IMR-90 (cell line): ENCODE results near the gene NAA10. TPM values are rescaled to one million over a fixed set of nuclear protein-coding genes. Genes with fewer than 3 reads are reported as not detected.

Experiments
- ATAC-seq: fragments of 200-7000 bp; cut with Tn5 transposase; 2 replicates; pipeline ENCODE4 v1.9.1; 2020; ENCODE audit warnings: low read depth, mild to moderate bottlenecking, moderate library complexity
- BruUV-seq: library from RNA; stranded (reverse); fragments of 400-500 nt; replicated peaks from 2 replicates; lab custom pipeline; 2021; lab: Mats Ljungman, UMichigan
- CTCF ChIA-PET: fragments of 300-600 bp; formaldehyde crosslinking; extraction: SDS; loops from one replicate; lab custom pipeline; 2021; ENCODE audit warnings: antibody characterized with exemption; lab: Yijun Ruan, JAX
- POLR2A ChIA-PET: fragments of 300-600 bp; sonication (Branson Sonifier 250); formaldehyde crosslinking; loops from one replicate; lab custom pipeline; 2022; ENCODE audit warnings: antibody characterized with exemption; ENCODE audit not compliant: unreplicated experiment; lab: Charles Lee
- DNase-seq: peaks from one replicate; pipeline ENCODE4 v3.0.0; 2013
- H2AFZ ChIP-seq: replicated peaks from 2 replicates; pipeline ENCODE3; 2013; ENCODE audit warnings: low read length, mild to moderate bottlenecking; ENCODE audit not compliant: poor library complexity
- H2AK5ac ChIP-seq: 2 replicates; pipeline ENCODE4 v1.6.1; 2013; ENCODE audit warnings: low read depth, low read length, inconsistent platforms
- H2AK9ac ChIP-seq: replicated peaks from 2 replicates; pipeline ENCODE3; 2013; ENCODE audit warnings: mild to moderate bottlenecking, low read depth, low read length, moderate library complexity; ENCODE audit not compliant: poor library complexity
- H2BK120ac ChIP-seq: 2 replicates; pipeline ENCODE4 v1.6.1; 2013; ENCODE audit warnings: low read depth, low read length, inconsistent platforms
- H2BK15ac ChIP-seq: 3 replicates; pipeline ENCODE4 v1.6.1; 2013; ENCODE audit warnings: low read depth, low read length, inconsistent platforms
- H2BK20ac ChIP-seq: 2 replicates; pipeline ENCODE4 v1.6.1; 2013; ENCODE audit warnings: low read depth, mild to moderate bottlenecking, inconsistent platforms, low read length, moderate library complexity
- H2BK5ac ChIP-seq: 2 replicates; pipeline ENCODE4 v1.6.1; 2013; ENCODE audit warnings: mild to moderate bottlenecking, low read depth, low read length, inconsistent platforms; ENCODE audit not compliant: poor library complexity, severe bottlenecking
- H3K14ac ChIP-seq: replicated peaks from 2 replicates; pipeline ENCODE4 v1.6.1; 2013; ENCODE audit warnings: low read depth, low read length, inconsistent platforms
- H3K18ac ChIP-seq: 2 replicates; pipeline ENCODE4 v1.6.1; 2013; ENCODE audit warnings: low read depth, low read length, control low read depth
- H3K23ac ChIP-seq: 2 replicates; pipeline ENCODE4 v1.6.1; 2013; ENCODE audit warnings: low read depth, low read length, inconsistent platforms
- H3K27ac ChIP-seq: 2 replicates; pipeline ENCODE4 v1.5.1; 2013; ENCODE audit warnings: mild to moderate bottlenecking, control low read depth, low read length; ENCODE audit not compliant: insufficient read depth
- H3K27me3 ChIP-seq: 2 replicates; pipeline ENCODE4 v1.6.1; 2013; ENCODE audit warnings: low read length; ENCODE audit not compliant: control insufficient read depth, insufficient read depth
- H3K36me3 ChIP-seq: 2 replicates; pipeline ENCODE4 v1.6.1; 2013; ENCODE audit warnings: low read length, mixed read lengths; ENCODE audit not compliant: control insufficient read depth, insufficient read depth
- H3K4ac ChIP-seq: 2 replicates; pipeline ENCODE4 v1.6.1; 2013; ENCODE audit warnings: low read depth, low read length, inconsistent platforms
- H3K4me1 ChIP-seq: 2 replicates; pipeline ENCODE4 v1.6.1; 2013; ENCODE audit warnings: low read length, mixed read lengths; ENCODE audit not compliant: control insufficient read depth, insufficient read depth
- H3K4me2 ChIP-seq: 2 replicates; pipeline ENCODE4 v1.6.1; 2013; ENCODE audit warnings: low read depth, mild to moderate bottlenecking, control low read depth, low read length, moderate library complexity
- H3K4me3 ChIP-seq: 2 replicates; pipeline ENCODE4 v1.5.1; 2013; ENCODE audit warnings: low read depth, mild to moderate bottlenecking, control low read depth, low read length, moderate library complexity; ENCODE audit not compliant: insufficient read depth
- H3K56ac ChIP-seq: 2 replicates; pipeline ENCODE4 v1.6.1; 2013; ENCODE audit warnings: low read length, inconsistent platforms; ENCODE audit not compliant: insufficient read depth; ENCODE audit errors: extremely low read depth
- H3K79me1 ChIP-seq, 2 experiments: 2 replicates each; pipeline ENCODE4 v1.6.1; 2013; ENCODE audit warnings: low read length in 2 of 2, inconsistent platforms in 1 of 2, low read depth in 1 of 2
- H3K9ac ChIP-seq: 2 replicates; pipeline ENCODE4 v1.6.1; 2013; ENCODE audit warnings: low read depth, low read length, control low read depth
- H3K9me1 ChIP-seq: 2 replicates; pipeline ENCODE4 v1.6.1; 2013; ENCODE audit warnings: low read length, inconsistent platforms; ENCODE audit not compliant: insufficient read depth
- H3K9me3 ChIP-seq: 2 replicates; pipeline ENCODE4 v1.6.1; 2013; ENCODE audit warnings: low read length; ENCODE audit not compliant: control insufficient read depth, insufficient read depth
- H4K20me1 ChIP-seq: 2 replicates; pipeline ENCODE4 v1.6.1; 2013; ENCODE audit warnings: low read length, inconsistent platforms; ENCODE audit not compliant: insufficient read depth
- H4K5ac ChIP-seq: 2 replicates; pipeline ENCODE4 v1.6.1; 2013; ENCODE audit warnings: mild to moderate bottlenecking, low read depth, low read length, control low read depth
- H4K8ac ChIP-seq, 2 experiments: 2 replicates each; pipeline ENCODE4 v1.6.1; 2013; ENCODE audit warnings: low read depth in 2 of 2, low read length in 2 of 2, control low read depth in 1 of 2, inconsistent platforms in 1 of 2
- H4K91ac ChIP-seq: 2 replicates; pipeline ENCODE4 v1.6.1; 2013; ENCODE audit warnings: low read depth, low read length, inconsistent platforms; ENCODE audit not compliant: insufficient read depth
- FOS ChIP-seq: fragments of 150-350 bp; IDR thresholded peaks from 2 replicates; pipeline ENCODE4 v1.6.1; 2016; ENCODE audit warnings: low read depth, low read length
- POLR2A ChIP-seq: IDR thresholded peaks from 2 replicates; pipeline ENCODE4 v1.6.1; 2012; ENCODE audit warnings: mild to moderate bottlenecking, low read depth, low read length
- WGBS, 2 experiments: methylation state at CpG; one replicate each; pipeline versions ENCODE4 v1.1.5 to v1.1.7; 2013; ENCODE audit warnings: missing lambda C conversion rate in 2 of 2; ENCODE audit not compliant: insufficient read length in 1 of 2; ENCODE audit errors: extremely low coverage in 2 of 2; 5-methylcytosine and 5-hydroxymethylcytosine counted together
- dilution Hi-C: fragments of 300-500 bp; cut with HindIII; formaldehyde crosslinking; loops from one replicate; pipeline ENCODE4 v1.14.3; 2018; ENCODE audit warnings: low sequenced_read_pairs; ENCODE audit not compliant: unreplicated experiment
- in situ Hi-C: fragments of 300-500 bp; cut with MboI; formaldehyde crosslinking; loops from 3 replicates; pipeline ENCODE4 v1.14.3; 2019; ENCODE audit warnings: low sequenced_read_pairs, inconsistent platforms, mixed read lengths
- intact Hi-C: fragments of 100-400 bp; cut with micrococcal nuclease; formaldehyde crosslinking; loops from 2 replicates; pipeline ENCODE4 v1.10.0; 2022
- polyA plus RNA-seq, 3 experiments: library from polyadenylated mRNA; depleted of rRNA; stranded (reverse); fragments of >200 nt; gene quantifications; 2 replicates each; pipeline ENCODE4 v1.2.3, GENCODE V29; 2012; ENCODE audit warnings: low replicate concordance in 1 of 3
- total RNA-seq: library from RNA; depleted of rRNA; stranded (reverse); fragments of >200 nt; gene quantifications from 2 replicates; pipeline ENCODE4 v1.2.3, GENCODE V29; 2012

The NAA10 gene
- total and polyA plus RNA-seq, 2 of the 4 experiments (the other 2 are of a cell fraction), result 98.6 to 172 TPM

- no peak for TF ChIP-seq POLR2A
- no peak for TF ChIP-seq FOS
Observed at GRCh38 chrX:153953892-153954557, 19.2 kb upstream of the NAA10 start.

More at GRCh38 chrX:153953892-153954557, 19.2 kb upstream of the NAA10 start:
- Histone ChIP-seq H3K79me1 (peaks cover 0 to 6% of the 10 kb centered on the region in 2 experiments; a peak in 2 of 4 replicates), H3K18ac (no peak overlapping the region), H2BK120ac (no peak overlapping the region), H3K27ac (no peak overlapping the region), H3K4ac (no peak overlapping the region), H4K20me1 (no peaks in the 10 kb centered on the region), H3K36me3 (peaks cover 79% of the 10 kb centered on the region), H3K4me3 (no peak overlapping the region), H3K9ac (no peak overlapping the region), H3K4me2 (no peak overlapping the region), H2BK15ac (no peak overlapping the region), H3K56ac (no peak overlapping the region), H2BK5ac (no peak overlapping the region), H4K5ac (no peak overlapping the region), H3K4me1 (peaks cover 4% of the 10 kb centered on the region), H4K8ac (no peak overlapping the region), H2AFZ (no peak overlapping the region), H3K9me3 (no peaks in the 10 kb centered on the region), H2BK20ac (no peak overlapping the region), H4K91ac (no peak overlapping the region), H2AK5ac (no peak overlapping the region), H3K9me1 (no peaks in the 10 kb centered on the region), H3K14ac (no peak overlapping the region), H3K23ac (no peak overlapping the region), H3K27me3 (no peaks in the 10 kb centered on the region), H2AK9ac (peak overlapping the region; percentile 45)
- intact Hi-C loops (loop anchor here (1.0 kb wide), 1 partner anchor 190 kb away; the partner anchor contains the start of gene PLXNB3), dilution Hi-C loops (no loop called here), in situ Hi-C loops (no loop called here)
- ATAC-seq (no peak), DNase-seq (no peak)
- CTCF ChIA-PET, result no interaction called here
- POLR2A ChIA-PET, result no interaction called here
- BruUV-seq, result no TSS peak
- 81% methylated on average over 4 of the region's 33 CpGs; no CpG with 5 or more reads in 1 of the 2 experiments for WGBS, 2 experiments
